Superior temporal gyrus (tissue), 1 donor: ENCODE data around the gene ZNF552.
"Not testable (repeated sequence)": the region's sequence is repeated elsewhere in the genome, so short reads cannot be mapped to it uniquely, and the experiment has no call there.

Source experiments
- DNase-seq: peaks from one replicate; pipeline ENCODE4 v3.0.0-alpha.2; 2016; ENCODE audit errors: extremely low spot score

Gene ZNF552

DNA sequence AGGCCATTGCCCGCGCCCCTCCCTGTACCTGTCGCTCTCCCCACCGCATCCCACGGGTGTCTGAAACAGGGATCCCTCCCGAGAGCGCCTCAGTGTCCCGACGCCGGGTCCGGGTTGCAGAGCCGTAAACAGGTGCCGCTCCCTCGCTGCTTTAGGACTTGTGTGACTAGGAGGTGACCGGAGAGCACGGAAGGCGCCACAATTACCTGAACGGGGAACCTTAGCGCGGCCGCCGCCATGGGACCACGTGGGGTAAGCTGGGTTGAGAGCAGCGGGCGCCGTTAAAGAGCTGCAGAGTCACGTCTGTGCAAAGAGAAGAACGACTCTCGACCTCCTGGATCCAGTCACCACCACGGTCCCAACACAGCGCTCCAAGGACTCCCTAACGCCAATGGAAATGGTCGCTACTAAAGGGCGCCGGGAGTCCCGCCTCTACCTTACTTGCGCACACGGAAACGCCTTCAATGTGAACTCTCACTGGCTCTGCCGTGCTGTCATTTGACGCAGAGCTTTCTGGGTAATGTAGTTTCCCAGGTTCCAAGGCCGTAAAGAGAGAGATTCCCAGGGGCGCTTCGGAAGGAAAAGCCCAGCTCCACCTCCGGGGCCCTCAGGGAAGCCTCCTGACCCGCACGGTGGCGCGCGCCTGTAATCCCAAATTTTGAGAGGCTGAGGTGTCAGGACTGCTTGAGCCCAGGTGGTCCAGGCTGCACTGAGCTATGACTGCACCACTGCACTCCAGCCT lies at the start of gene ZNF552:
Gene ZNF552 (minus strand): TSS at position 409 of the 742 bp plus-strand sequence. CDS start 170 bp downstream, at position 239.
- peak; percentile 98 for DNase-seq

DNA sequence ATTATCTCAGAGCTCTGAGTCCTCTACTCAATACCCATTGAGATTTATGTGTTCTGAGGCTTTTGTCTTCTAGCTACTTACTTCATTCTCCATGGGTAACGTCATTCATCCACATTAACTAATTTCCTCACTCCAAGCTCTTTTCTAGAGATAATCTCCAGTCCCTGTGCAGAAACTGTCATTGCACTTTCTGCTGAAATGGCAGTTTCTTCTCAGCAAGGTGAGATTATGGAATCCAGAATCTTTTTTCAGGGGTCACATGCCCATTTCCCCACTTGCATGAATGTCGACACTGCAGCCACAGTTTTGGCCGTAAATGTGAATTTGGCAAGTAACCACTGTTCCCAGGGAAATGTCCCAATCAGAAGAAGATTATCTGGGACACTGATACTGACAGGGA lies 47.6 kb upstream of the ZNF552 start:
- DNase-seq: not testable (repeated sequence)

GRCh38 chr19:57854117-57854516 lies 39.4 kb upstream of the ZNF552 start:
- DNase-seq: not testable (repeated sequence)

DNA sequence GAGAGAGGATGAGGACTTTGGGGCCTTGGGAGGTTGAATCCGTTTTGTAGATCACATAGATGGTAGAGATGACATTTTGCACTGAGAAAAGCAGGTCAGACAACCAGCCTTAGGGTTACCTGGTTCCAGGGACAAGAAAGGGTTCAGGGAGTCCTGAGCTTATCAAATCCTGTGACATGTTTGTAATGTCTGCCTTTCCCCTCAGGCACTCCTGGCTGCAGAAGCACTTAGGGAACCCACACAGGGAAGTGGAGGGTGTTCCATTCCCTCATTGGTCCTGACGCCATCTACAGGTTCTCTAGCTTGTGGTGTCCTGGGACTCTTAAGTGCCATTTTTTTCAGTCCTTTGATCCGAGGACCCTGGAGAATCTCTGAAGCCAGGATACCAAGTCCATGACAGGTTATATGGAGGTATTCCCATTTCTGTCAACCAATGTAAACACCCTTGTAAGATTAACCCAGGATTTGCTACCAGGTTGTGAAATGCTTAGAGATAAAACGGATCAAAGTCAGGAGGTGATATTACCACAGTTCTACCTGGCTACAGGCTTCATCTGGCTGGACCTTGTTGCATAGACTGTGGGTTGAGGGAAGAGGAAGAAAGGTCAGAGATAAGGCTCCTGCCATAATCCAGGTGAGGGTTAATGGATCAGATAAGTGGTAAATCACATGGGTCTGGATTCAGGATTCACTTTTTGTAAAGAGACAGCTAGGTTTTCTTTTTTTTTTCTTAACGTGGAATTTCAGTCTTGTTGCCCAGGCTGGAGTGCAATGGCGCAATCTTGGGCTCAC lies 37.3 kb upstream of the ZNF552 start:
- not testable (repeated sequence) for DNase-seq

- DNase-seq: no peak
These were observed 35.9 kb upstream of the ZNF552 start for GRCh38 chr19:57850553-57851017.

- peak; percentile 93 for DNase-seq
These were observed 35.2 kb upstream of the ZNF552 start, which contains the start of gene ZNF587 for GRCh38 chr19:57849666-57850473. Gene ZNF587 (plus strand): TSS chr19:57849859. CDS start chr19:57850039, 180 bp downstream.

DNA sequence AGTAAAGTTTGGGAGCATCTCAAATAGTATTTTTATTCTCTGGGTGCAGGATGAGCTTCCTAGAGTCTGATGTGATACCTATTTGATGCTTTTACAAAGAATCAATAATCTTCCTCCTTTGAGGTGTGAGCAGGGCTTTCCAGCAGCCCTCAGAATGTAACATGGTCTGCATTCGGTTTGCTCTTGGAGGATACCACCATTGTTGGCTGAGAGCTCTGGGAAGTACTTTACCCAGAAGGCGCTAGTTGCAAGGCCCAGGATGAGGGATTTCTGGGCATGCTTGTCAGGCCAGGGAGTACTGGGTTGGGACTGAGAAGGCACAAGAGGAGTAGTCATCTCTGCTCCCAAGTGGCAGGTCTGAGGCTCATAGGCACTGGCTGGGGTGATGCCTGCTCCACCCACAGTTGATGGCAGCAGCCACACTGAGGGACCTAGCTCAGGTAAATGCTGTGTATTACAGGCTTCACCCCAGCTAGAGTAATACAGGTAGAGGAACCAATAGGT lies 34.5 kb upstream of the ZNF552 start:
- DNase-seq: not testable (repeated sequence)

DNA sequence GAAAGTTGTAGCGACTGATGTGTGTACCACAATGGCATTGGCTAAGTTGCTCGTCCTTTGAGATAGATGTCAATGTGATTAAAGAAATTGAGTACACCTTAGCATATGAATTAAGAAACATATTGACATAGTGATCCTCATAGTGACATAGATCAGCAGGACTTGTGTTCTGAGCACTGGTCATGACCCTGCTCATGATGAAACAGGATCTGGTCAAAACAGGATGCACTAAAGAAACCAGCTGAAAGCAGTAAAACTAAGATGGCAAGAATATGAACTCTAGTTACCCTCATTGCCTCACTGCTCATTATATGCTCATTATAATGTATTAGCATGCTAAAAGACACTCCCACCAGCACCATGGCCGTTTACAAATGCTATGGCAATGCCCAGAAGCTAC lies 32.5 kb upstream of the ZNF552 start:
- DNase-seq: not testable (repeated sequence)

- no peak for DNase-seq
These were observed 26.5 kb upstream of the ZNF552 start for GRCh38 chr19:57841122-57841763.

DNA sequence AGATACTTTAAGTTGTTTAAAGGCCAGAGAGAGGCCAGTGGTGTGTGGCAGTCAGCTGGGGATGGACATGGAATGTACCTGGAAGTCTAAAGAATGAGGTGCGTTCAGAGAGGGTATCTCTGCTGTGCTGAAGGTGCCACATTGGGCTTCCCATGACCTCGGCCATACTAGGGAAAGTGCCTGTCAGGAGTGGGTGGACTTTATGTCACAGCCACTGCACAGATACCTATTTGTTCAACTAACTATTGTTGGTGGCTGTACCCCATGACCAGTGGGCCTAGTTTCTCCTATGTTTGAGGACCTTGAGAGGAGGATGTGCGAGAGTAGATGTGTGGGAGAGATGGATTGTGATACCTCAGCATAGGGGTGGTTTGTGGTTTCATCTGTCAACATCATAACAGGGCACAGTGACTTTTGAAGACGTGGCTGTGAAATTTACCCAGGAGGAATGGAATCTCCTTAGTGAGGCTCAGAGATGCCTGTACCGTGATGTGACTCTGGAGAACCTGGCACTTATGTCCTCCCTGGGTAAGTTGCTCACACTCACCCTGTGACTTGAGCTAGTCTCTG lies 24.0 kb upstream of the ZNF552 start:
- not testable (repeated sequence) for DNase-seq

DNA sequence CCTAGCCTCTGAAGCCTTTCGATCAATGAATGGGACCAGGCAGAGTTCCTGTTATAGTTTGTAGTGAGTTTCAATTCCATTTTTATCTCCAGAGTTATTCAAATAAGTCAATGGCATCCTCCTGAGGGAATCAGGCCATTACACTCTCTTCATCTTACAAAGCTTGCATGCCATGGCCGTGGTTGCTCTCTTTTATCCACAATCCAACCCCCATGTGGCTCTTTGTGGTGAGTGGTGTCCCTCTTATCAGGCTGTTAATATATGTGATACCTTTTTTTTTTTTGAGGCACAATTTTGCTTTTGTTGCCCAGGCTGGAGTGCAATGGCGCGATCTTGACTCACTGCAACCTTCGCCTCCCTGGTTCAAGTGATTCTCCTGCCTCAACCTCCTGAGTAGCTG lies 22.3 kb upstream of the ZNF552 start:
- not testable (repeated sequence) for DNase-seq

DNA sequence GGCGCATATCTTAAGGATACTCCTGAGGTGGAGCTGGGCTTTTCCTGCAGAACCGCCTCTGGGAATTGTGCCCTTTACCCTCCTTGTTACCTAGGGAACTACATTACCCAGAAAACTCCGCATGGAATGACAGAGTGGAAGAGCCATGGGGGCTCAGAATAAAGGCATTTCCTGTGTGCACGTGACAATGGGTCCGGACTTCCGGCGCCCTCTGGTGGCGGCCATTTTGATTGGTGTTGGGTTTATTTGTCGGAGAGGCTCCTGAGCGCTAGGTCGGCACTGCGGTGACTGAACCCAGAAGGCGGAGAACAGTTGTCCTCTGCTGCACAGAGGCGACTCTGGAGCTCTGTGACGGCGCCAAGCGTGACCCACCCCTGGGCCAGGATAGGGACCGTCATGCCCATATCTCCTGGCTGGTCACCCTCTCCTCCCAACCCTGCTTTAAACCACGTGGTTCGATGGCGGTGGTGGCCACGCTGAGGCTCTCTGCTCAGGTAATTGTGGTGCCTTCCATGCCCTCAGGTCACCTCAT lies 15.4 kb upstream of the ZNF552 start, which contains the start of gene ZNF587B:
Gene ZNF587B (plus strand): TSS at position 229 of the 532 bp plus-strand sequence. CDS start 230 bp downstream, at position 459.
- peak; percentile 79 for DNase-seq

GRCh38 chr19:57829316-57829715 lies 14.6 kb upstream of the ZNF552 start:
- no peak for DNase-seq

DNA sequence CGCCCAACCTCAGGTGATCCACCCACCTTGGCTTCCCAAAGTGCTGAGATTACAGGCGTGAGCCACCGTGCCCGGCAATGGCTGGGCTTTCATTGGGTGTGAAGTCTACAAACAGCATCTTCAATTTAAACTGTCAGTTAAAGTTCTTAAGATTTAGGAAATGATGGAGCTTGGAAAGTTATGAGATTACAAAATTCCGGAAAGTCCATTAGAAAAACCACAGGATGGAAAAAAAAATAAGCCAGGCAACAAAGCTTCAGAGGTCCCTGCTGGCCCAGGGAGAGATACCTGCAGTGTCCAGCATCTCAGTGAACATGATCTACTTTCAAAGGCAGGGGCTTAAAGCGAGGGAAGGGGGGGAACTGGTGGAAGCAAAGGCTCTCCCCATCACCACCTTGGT lies 10.8 kb upstream of the ZNF552 start:
- no peak for DNase-seq

DNA sequence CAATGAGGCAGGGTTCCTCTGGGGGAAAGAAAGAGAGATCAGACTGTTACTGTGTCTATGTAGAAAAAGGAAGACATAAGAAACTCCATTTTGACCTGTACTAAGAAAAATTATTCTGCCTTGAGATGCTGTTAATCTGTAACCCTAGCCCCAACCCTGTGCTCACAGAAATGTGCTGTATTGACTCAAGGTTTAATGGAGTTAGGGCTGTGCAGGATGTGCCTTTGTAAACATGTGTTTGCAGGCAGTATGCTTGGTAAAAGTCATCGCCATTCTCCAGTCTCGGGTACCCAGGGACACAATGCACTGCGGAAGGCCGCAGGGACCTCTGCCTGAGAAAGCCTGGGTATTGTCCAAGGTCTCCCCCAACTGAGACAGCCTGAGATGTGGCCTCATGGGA lies 8.9 kb upstream of the ZNF552 start:
- not testable (repeated sequence) for DNase-seq

- DNase-seq: not testable (repeated sequence)
These were observed 8.4 kb upstream of the ZNF552 start for GRCh38 chr19:57823155-57823554.

DNA sequence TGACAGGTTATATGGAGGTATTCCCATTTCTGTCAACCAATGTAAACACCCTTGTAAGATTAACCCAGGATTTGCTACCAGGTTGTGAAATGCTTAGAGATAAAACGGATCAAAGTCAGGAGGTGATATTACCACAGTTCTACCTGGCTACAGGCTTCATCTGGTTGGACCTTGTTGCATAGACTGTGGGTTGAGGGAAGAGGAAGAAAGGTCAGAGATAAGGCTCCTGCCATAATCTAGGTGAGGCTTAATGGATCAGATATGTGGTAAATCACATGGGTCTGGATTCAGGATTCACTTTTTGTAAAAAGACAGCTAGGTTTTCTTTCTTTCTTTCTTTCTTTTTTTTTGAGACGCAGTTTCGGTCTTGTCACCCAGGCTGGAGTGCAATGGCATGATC lies 6.8 kb upstream of the ZNF552 start:
- not testable (repeated sequence) for DNase-seq

DNA sequence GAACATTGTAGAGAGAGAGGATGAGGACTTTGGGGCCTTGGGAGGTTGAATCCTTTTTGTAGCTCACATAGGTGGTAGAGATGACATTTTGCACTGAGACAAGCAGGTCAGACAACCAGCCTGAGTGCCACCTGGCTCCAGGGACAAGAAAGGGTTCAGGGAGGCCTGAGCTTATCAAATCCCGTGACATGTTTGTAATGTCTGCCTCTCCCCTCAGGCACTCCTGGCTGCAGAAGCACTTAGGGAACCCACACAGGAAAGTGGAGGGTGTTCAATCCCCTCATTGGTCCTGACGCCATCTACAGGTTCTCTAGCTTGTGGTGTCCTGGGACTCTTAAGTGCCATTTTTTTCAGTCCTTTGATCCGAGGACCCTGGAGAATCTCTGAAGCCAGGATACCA lies 6.4 kb upstream of the ZNF552 start:
- not testable (repeated sequence) for DNase-seq

DNA sequence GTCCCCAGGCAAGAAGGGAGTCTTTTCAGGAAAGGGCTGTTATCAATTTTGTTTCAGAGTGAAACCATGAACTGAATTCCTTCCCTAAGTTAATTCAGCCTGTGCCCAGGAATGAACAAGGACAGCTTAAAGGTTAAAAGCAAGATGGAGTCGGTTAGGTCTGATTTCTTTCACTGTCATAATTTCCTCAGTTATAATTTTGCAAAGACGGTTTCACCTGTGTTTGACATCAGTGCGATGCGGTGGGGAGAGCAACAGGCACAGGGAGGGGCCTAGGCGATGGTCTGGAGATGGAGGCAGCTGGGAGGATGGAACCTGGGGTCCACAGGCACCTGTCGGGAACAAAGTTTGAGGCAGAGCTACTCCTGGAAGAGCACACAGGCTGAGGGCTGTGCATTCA lies 5.9 kb upstream of the ZNF552 start:
- no peak for DNase-seq

DNA sequence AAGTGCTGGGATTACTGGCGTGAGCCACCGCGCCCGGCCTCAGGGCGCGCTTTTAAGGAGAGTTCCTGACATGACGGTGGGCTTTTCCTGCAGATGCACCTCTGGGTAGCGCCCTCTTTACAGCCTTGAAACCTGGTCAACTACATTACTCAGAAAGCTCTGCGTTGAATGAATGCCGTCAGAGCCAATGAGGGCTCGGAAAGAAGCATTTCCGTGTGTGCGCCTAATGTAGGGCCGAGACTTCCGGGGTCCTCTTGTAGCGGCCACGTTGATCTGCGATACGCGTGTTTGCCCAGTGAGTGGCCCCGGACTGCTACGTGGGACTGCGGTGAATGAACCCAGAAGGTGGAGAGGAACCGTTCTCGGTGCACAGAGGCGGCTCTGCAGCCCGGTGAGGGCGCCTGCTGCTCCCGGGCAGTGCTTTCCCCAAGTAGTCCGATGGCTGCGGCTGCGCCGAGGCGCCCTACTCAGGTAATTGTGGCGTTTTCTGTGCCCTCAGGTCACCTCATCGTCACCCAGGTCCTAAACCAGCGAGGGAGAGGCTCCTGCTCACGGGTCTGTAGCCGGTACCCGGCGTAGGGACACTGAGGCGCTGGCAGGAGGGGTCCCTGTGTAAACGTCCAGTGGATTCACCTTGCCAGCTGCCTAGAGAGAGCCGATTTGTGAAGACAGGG lies 4.9 kb upstream of the ZNF552 start:
- peak; percentile 97 for DNase-seq
